Duodenal mucosa (tissue), 2 donors: ENCODE results near the gene SLC12A6.

Experiments used
- H3K27ac ChIP-seq: one replicate; pipeline ENCODE4 v1.7.0; 2013; ENCODE audit warnings: low read depth, low read length
- H3K27me3 ChIP-seq, 2 donors: one replicate each; pipeline ENCODE4 v1.7.0; 2013; ENCODE audit warnings: low read length in 2 of 2, control low read depth in 1 of 2; ENCODE audit not compliant: insufficient read depth in 2 of 2, control insufficient read depth in 1 of 2
- H3K36me3 ChIP-seq, 2 donors: one replicate each; pipeline ENCODE4 v1.7.0; 2013; ENCODE audit warnings: low read length in 2 of 2, control low read depth in 1 of 2; ENCODE audit not compliant: insufficient read depth in 2 of 2, control insufficient read depth in 1 of 2
- H3K4me1 ChIP-seq, 2 donors: one replicate each; pipeline ENCODE4 v1.7.0; 2013; ENCODE audit warnings: low read length in 2 of 2, control low read depth in 1 of 2; ENCODE audit not compliant: insufficient read depth in 2 of 2, control insufficient read depth in 1 of 2
- H3K4me3 ChIP-seq, 2 donors: one replicate each; pipeline ENCODE4 v1.7.0; 2013; ENCODE audit warnings: low read length in 2 of 2, low read depth in 1 of 2
- H3K9ac ChIP-seq, 2 donors: one replicate each; pipeline ENCODE4 v1.7.0; 2013; ENCODE audit warnings: low read length in 2 of 2, low read depth in 1 of 2
- H3K9me3 ChIP-seq, 2 donors: one replicate each; pipeline ENCODE4 v1.7.0; 2013; ENCODE audit warnings: low read length in 2 of 2, control low read depth in 1 of 2; ENCODE audit not compliant: control insufficient read depth in 1 of 2

Gene SLC12A6

GRCh38 chr15:34314491-34315490 lies 22.8 kb downstream of the SLC12A6 start:
- no peak overlapping the region for H3K9ac ChIP-seq
- H3K9me3 ChIP-seq = no peaks in the 10 kb centered on the region
- no peak overlapping the region for H3K27ac ChIP-seq
- no peak overlapping the region for H3K4me3 ChIP-seq
- no peaks in the 10 kb centered on the region for H3K36me3 ChIP-seq
- H3K27me3 ChIP-seq = no peaks in the 10 kb centered on the region
- H3K4me1 ChIP-seq = peaks cover 5 to 7% of the 10 kb centered on the region in 2 donors

- peaks cover 0 to 3% of the 10 kb centered on the region in 2 donors for H3K36me3 ChIP-seq
Measured at GRCh38 chr15:34311563-34311962, 26.0 kb downstream of the SLC12A6 start.

GRCh38 chr15:34304613-34305012 lies 33.0 kb downstream of the SLC12A6 start:
- Histone ChIP-seq H3K36me3 (peaks cover 0 to 3% of the 10 kb centered on the region in 2 donors), H3K9ac (no peak overlapping the region), H3K27ac (no peak overlapping the region), H3K4me1 (no peaks in the 10 kb centered on the region), H3K9me3 (no peaks in the 10 kb centered on the region), H3K27me3 (no peaks in the 10 kb centered on the region), H3K4me3 (no peak overlapping the region)

More at GRCh38 chr15:34311563-34311962, 26.0 kb downstream of the SLC12A6 start:
- no peaks in the 10 kb centered on the region for H3K27me3 ChIP-seq
- H3K9me3 ChIP-seq = no peaks in the 10 kb centered on the region
- H3K9ac ChIP-seq = no peak overlapping the region
- no peak overlapping the region for H3K4me3 ChIP-seq
- peaks cover under 1 to 4% of the 10 kb centered on the region in 2 donors for H3K4me1 ChIP-seq
- H3K27ac ChIP-seq = no peak overlapping the region

GRCh38 chr15:34301058-34301457 lies 36.5 kb downstream of the SLC12A6 start:
- Histone ChIP-seq H3K4me3 (no peak overlapping the region), H3K9me3 (no peaks in the 10 kb centered on the region), H3K36me3 (no peaks in the 10 kb centered on the region), H3K4me1 (no peaks in the 10 kb centered on the region), H3K9ac (no peak overlapping the region), H3K27me3 (no peaks in the 10 kb centered on the region), H3K27ac (no peak overlapping the region)

- Histone ChIP-seq H3K4me3 (no peak overlapping the region), H3K27ac (no peak overlapping the region), H3K9ac (no peak overlapping the region), H3K4me1 (no peaks in the 10 kb centered on the region), H3K36me3 (peaks cover 0 to 5% of the 10 kb centered on the region in 2 donors), H3K27me3 (no peaks in the 10 kb centered on the region), H3K9me3 (no peaks in the 10 kb centered on the region)
Measured at GRCh38 chr15:34297059-34297458, 40.5 kb downstream of the SLC12A6 start.

- Histone ChIP-seq H3K4me1 (no peaks in the 10 kb centered on the region), H3K36me3 (peaks cover 0 to 5% of the 10 kb centered on the region in 2 donors), H3K27me3 (no peaks in the 10 kb centered on the region), H3K4me3 (no peak overlapping the region), H3K9ac (no peak overlapping the region), H3K9me3 (no peaks in the 10 kb centered on the region), H3K27ac (no peak overlapping the region)
Measured at GRCh38 chr15:34292621-34293020, 45.0 kb downstream of the SLC12A6 start.

GRCh38 chr15:34284937-34285336 lies 52.6 kb downstream of the SLC12A6 start:
- Histone ChIP-seq H3K27me3 (no peaks in the 10 kb centered on the region), H3K4me3 (no peak overlapping the region), H3K9me3 (no peaks in the 10 kb centered on the region), H3K9ac (no peak overlapping the region), H3K27ac (no peak overlapping the region), H3K36me3 (no peaks in the 10 kb centered on the region), H3K4me1 (peaks cover 0 to 9% of the 10 kb centered on the region in 2 donors)

- no peaks in the 10 kb centered on the region for H3K9me3 ChIP-seq
- no peak overlapping the region for H3K27ac ChIP-seq
- no peak overlapping the region for H3K4me3 ChIP-seq
- H3K36me3 ChIP-seq = no peaks in the 10 kb centered on the region
- no peaks in the 10 kb centered on the region for H3K27me3 ChIP-seq
- peaks cover 0 to 9% of the 10 kb centered on the region in 2 donors for H3K4me1 ChIP-seq
- H3K9ac ChIP-seq = no peak overlapping the region
Measured at GRCh38 chr15:34282384-34282783, 55.2 kb downstream of the SLC12A6 start.

GRCh38 chr15:34280193-34280592 lies 57.4 kb downstream of the SLC12A6 start:
- H3K36me3 ChIP-seq = no peaks in the 10 kb centered on the region
- no peaks in the 10 kb centered on the region for H3K9me3 ChIP-seq
- no peak overlapping the region for H3K27ac ChIP-seq
- H3K4me1 ChIP-seq = peaks cover 0 to 7% of the 10 kb centered on the region in 2 donors
- H3K9ac ChIP-seq = no peak overlapping the region
- no peaks in the 10 kb centered on the region for H3K27me3 ChIP-seq
- H3K4me3 ChIP-seq = no peak overlapping the region

GRCh38 chr15:34279368-34279767 lies 58.2 kb downstream of the SLC12A6 start:
- Histone ChIP-seq H3K36me3 (no peaks in the 10 kb centered on the region), H3K27me3 (no peaks in the 10 kb centered on the region), H3K9me3 (no peaks in the 10 kb centered on the region), H3K27ac (no peak overlapping the region), H3K4me1 (no peaks in the 10 kb centered on the region), H3K9ac (no peak overlapping the region), H3K4me3 (no peak overlapping the region)
